ENCODE data around the gene NOB1.

GRCh38 chr16:69706975-69707340 is 47.8 kb downstream of the NOB1 start:
- TF ChIP-seq POLR2AphosphoS5 (IDR thresholded peaks at IDR 0.05; ENCODE audit: low read depth, low read length) (no peak), POU2F2 (IDR thresholded peaks at IDR 0.05; ENCODE audit: low read depth, low read length) (no peak)

Measured in GM12891 (cell line).